RWPE1 (cell line): ENCODE data around the gene ARHGEF7.

ENCODE experiments used
- CTCF ChIA-PET: fragments of 350-600 bp; sonication (Branson Sonifier 250); formaldehyde crosslinking; extraction: SDS; loops from one replicate; lab custom pipeline; 2021; lab: Yijun Ruan, JAX
- POLR2A ChIA-PET: fragments of 400-600 bp; formaldehyde crosslinking; extraction: SDS; loops from one replicate; lab custom pipeline; 2020; ENCODE audit warnings: antibody characterized with exemption; ENCODE audit not compliant: low non-redundant PET; lab: Yijun Ruan, JAX
- DNase-seq: peaks from one replicate; pipeline ENCODE4 v3.0.0; 2012; ENCODE audit warnings: low spot score
- H3K27ac ChIP-seq: fragments of 450-650 bp; 2 replicates; pipeline ENCODE4 v1.5.1; 2017
- CTCF ChIP-seq: fragments of 450-650 bp; conservative IDR thresholded peaks from 2 replicates; pipeline ENCODE4 v1.5.1; 2017; ENCODE audit warnings: low read depth, mild to moderate bottlenecking

Gene ARHGEF7

DNA sequence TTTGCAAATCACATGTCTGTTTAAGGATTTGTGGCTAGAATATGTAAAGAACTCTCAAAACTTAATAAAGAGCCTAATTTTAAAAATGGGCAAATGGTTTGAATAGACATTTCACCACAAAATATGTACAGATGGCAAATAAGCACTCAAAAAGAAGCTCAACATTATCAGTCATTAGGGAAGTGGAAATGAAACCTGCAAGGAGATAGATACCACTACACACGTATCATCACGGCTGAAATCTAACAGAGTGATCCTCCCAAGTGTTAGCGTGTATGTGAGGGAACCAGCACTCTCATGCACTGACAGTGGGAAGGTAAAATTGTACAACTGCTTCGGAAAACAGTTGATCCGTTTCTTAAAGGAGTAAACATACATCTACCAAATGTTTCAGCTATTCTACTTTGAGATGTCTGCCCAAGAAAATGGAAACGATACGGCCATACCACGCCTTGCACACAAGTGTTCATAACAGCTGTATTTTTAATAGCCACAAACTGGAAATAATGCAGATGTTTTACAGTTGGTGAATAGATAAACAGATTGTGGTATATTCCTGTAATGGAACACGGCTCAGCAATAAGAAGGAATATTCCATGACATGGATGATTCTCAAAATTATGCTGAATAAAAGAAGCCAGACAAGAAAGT, 14.5 kb downstream of the ARHGEF7 start:
- ChIA-PET CTCF (no interaction called here), POLR2A (no interaction called here)
- H3K27ac ChIP-seq: no peak overlapping the region
- DNase-seq: no peak
- TF ChIP-seq CTCF: no peak

- no peak for DNase-seq
- ChIA-PET CTCF (no interaction called here), POLR2A (no interaction called here)
- H3K27ac ChIP-seq: no peak overlapping the region
- TF ChIP-seq CTCF: no peak
These were observed 15.0 kb downstream of the ARHGEF7 start for GRCh38 chr13:111130116-111130508.

- no peak overlapping the region for H3K27ac ChIP-seq
- no peak for DNase-seq
- no peak for TF ChIP-seq CTCF
- CTCF ChIA-PET: no interaction called here
- POLR2A ChIA-PET: no interaction called here
These were observed 15.9 kb downstream of the ARHGEF7 start for GRCh38 chr13:111131048-111131447.

DNA sequence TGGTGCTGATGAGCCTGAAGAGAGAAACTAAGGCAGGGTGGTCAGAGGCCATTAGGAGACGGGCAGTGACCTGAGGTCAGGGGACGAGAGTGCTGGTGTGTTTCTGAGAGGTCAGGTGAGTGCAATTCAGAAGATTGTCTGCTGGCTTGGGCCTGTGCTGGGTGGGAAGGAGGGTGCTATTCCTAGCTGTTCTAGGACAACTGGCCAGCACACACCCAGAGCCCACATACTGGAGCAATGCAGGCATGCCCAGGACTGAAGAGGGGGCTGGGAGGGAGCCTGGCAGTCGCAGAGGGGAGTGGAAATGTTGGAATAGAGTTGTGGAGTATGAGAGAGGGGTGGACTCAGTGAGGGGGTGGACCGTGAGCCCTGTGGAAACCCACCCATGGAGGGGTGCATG, 16.5 kb downstream of the ARHGEF7 start:
- TF ChIP-seq CTCF: no peak
- DNase-seq: no peak
- no peak overlapping the region for H3K27ac ChIP-seq
- CTCF ChIA-PET: no interaction called here
- POLR2A ChIA-PET: no interaction called here

DNA sequence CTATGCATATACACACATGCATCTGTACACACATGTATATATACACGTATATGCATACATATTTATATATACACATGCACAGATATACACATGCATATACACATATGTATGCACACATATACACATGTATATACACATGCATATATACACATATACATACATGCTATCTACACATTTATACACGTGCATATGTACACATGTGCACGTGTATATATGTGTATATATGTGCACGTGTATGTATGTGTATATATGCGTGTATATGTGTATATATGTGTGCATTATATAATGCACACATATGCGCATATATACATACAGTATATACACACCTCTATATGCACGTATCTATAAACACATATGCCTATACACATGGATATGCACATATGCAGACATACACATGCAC, 17.8 kb downstream of the ARHGEF7 start:
- POLR2A ChIA-PET: no interaction called here
- no peak for DNase-seq
- no peak overlapping the region for H3K27ac ChIP-seq
- TF ChIP-seq CTCF: no peak
- CTCF ChIA-PET: no interaction called here

DNA sequence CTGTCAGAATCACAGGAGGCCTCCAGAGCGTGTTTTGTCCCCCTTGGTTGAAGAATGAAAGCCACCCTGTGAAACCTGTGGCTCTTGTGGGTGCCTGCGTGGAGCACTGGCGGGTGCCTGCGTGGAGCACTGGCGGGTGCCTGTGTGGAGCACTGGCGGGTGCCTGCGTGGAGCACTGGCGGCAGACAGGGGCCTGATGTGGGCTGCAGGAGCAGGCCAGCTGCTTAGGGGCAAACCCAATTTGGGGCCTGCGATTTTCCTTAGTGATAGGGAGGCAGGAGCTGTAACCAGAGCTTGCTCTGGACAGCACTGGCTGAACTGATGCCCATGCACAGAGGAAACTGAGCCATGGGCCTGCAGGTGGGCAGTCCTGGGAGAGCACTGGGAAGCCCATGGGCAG, 24.3 kb downstream of the ARHGEF7 start:
- no peak for TF ChIP-seq CTCF
- POLR2A ChIA-PET: no interaction called here
- no peak for DNase-seq
- CTCF ChIA-PET: no interaction called here
- no peak overlapping the region for H3K27ac ChIP-seq
